ENCODE data around the gene USP12. TPM values are rescaled to one million over a fixed set of nuclear protein-coding genes. Genes with fewer than 3 reads are reported as not detected.

USP12 gene, protein sequence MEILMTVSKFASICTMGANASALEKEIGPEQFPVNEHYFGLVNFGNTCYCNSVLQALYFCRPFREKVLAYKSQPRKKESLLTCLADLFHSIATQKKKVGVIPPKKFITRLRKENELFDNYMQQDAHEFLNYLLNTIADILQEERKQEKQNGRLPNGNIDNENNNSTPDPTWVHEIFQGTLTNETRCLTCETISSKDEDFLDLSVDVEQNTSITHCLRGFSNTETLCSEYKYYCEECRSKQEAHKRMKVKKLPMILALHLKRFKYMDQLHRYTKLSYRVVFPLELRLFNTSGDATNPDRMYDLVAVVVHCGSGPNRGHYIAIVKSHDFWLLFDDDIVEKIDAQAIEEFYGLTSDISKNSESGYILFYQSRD
- 8.3 and 9.2 TPM in 2 replicates for total RNA-seq

DNA sequence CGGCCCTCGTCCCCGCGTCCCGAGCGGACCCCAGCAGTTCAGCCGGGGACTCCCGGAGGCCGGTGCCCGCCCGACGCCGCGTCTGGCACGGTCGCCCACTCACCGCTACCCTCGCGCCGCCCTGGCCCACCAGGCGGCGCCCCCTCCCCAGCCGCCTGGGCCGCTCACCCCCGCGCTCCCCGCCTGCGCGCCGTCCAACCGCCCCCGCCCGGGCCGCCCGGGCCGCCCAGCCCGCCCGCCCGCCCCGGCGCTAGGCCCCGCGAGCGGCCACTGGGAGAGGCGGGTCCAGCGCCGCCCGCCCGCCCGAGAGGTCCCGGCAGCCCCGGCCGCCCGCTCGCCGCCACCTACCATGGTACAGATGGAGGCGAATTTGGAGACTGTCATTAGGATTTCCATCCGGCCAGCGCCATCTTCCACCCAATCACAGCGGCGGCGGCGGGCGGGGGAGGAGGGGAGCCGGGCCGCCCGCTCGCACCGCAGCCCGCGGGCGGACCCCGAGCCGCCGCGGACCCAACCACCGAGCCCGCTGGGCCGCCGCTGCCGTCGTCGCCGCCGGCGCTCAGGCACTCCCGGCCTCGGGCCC, at the start of gene USP12:
Gene USP12, minus strand, starts transcription at position 568 of the 583 bp plus-strand sequence. Its CDS starts 172 bp downstream, at position 396.

Other genes with a start within 250 kb of the USP12 start
- 757 and 831 TPM in 2 replicates for gene RPL21, start 79.7 kb upstream of the USP12 start, total RNA-seq
- 28.1 and 29.8 TPM in 2 replicates for gene RASL11A, start 99.0 kb upstream of the USP12 start, total RNA-seq

Data from bronchus fibroblast of lung (primary cell).